GM12878 (cell line): Measurements from ENCODE around the gene CRYGS. TPM values are rescaled to one million over a fixed set of nuclear protein-coding genes. Genes with fewer than 3 reads are reported as not detected.

ENCODE experiments used
- BCL11A ChIP-seq: IDR thresholded peaks from 2 replicates; pipeline ENCODE4 v1.6.1; 2011; ENCODE audit warnings: low read depth, low read length
- CBFB ChIP-seq: IDR thresholded peaks from 2 replicates; pipeline ENCODE4 v1.6.1; 2016; ENCODE audit warnings: antibody characterized with exemption, low read depth
- CUX1 ChIP-seq: IDR thresholded peaks from 2 replicates; pipeline ENCODE4 v1.6.1; 2012; ENCODE audit warnings: improper control_type of control experiment, low read depth, low read length; ENCODE audit not compliant: insufficient replicate concordance
- ESRRA ChIP-seq: IDR thresholded peaks from 2 replicates; pipeline ENCODE4 v1.6.1; 2012; ENCODE audit warnings: mild to moderate bottlenecking, low read length, improper control_type of control experiment
- ETV6 ChIP-seq, 2 experiments: fragments of 450-650 bp in 1 of 2; IDR thresholded peaks in 1 of 2; conservative IDR thresholded peaks in 1 of 2; 2 replicates each; pipeline ENCODE4 v1.6.1; 2014; ENCODE audit warnings: antibody characterized with exemption in 1 of 2, borderline replicate concordance in 1 of 2, low read depth in 1 of 2, mild to moderate bottlenecking in 1 of 2, moderate library complexity in 1 of 2
- EZH2 ChIP-seq: IDR thresholded peaks from 2 replicates; pipeline ENCODE4 v1.6.1; 2012; ENCODE audit warnings: low read depth, mild to moderate bottlenecking, control low read depth, inconsistent platforms, low read length, borderline replicate concordance; ENCODE audit not compliant: control insufficient read depth
- GABPA ChIP-seq: IDR thresholded peaks from 2 replicates; pipeline ENCODE4 v1.6.1; 2014; ENCODE audit warnings: antibody characterized with exemption, low read depth, mild to moderate bottlenecking, inconsistent platforms
- GATAD2B ChIP-seq: fragments of 450-650 bp; conservative IDR thresholded peaks from 2 replicates; pipeline ENCODE4 v1.6.1; 2017; ENCODE audit warnings: low read depth, mild to moderate bottlenecking, moderate library complexity
- IKZF1 ChIP-seq: fragments of 450-650 bp; conservative IDR thresholded peaks from 2 replicates; pipeline ENCODE4 v1.6.1; 2017; ENCODE audit warnings: antibody characterized with exemption, mild to moderate bottlenecking
- IRF4 ChIP-seq: IDR thresholded peaks from 2 replicates; pipeline ENCODE4 v1.6.1; 2011; ENCODE audit warnings: low read depth, low read length
- JUNB ChIP-seq: IDR thresholded peaks from 2 replicates; pipeline ENCODE4 v1.6.1; 2016; ENCODE audit warnings: antibody characterized with exemption, mild to moderate bottlenecking
- KLF5 ChIP-seq: fragments of 450-650 bp; IDR thresholded peaks from 2 replicates; pipeline ENCODE4 v1.6.1; 2014; ENCODE audit warnings: mild to moderate bottlenecking; ENCODE audit not compliant: partially characterized antibody
- LARP7 ChIP-seq: fragments of 450-650 bp; IDR thresholded peaks from 2 replicates; pipeline ENCODE4 v1.6.1; 2017; ENCODE audit warnings: mild to moderate bottlenecking
- MTA3 ChIP-seq: IDR thresholded peaks from 2 replicates; pipeline ENCODE4 v1.6.1; 2012; ENCODE audit warnings: low read length, inconsistent platforms, borderline replicate concordance
- MYC ChIP-seq: IDR thresholded peaks from 2 replicates; pipeline ENCODE4 v1.6.1; 2011; ENCODE audit warnings: mild to moderate bottlenecking, low read length, moderate library complexity, inconsistent platforms; ENCODE audit not compliant: insufficient read depth, insufficient replicate concordance, insufficient read length, severe bottlenecking
- NR2F1 ChIP-seq: fragments of 450-650 bp; conservative IDR thresholded peaks from 2 replicates; pipeline ENCODE4 v1.6.1; 2017; ENCODE audit warnings: mild to moderate bottlenecking
- PAX5 ChIP-seq: IDR thresholded peaks from 2 replicates; pipeline ENCODE4 v1.6.1; 2011; ENCODE audit warnings: low read depth, low read length, borderline replicate concordance
- PBX3 ChIP-seq: IDR thresholded peaks from 2 replicates; pipeline ENCODE4 v1.6.1; 2011; ENCODE audit warnings: mild to moderate bottlenecking, low read depth, low read length, moderate library complexity; ENCODE audit not compliant: insufficient replicate concordance
- POLR2AphosphoS2 ChIP-seq: IDR thresholded peaks from 2 replicates; pipeline ENCODE4 v1.6.1; 2011; ENCODE audit warnings: low read depth, mild to moderate bottlenecking, low read length, improper control_type of control experiment, moderate library complexity
- POLR2AphosphoS5 ChIP-seq: IDR thresholded peaks from 2 replicates; pipeline ENCODE4 v1.6.1; 2011; ENCODE audit warnings: mild to moderate bottlenecking, low read length, inconsistent platforms
- RB1 ChIP-seq: fragments of 450-650 bp; formaldehyde crosslinking; IDR thresholded peaks from 2 replicates; pipeline ENCODE4 v1.6.1; 2017; ENCODE audit warnings: mild to moderate bottlenecking, borderline replicate concordance
- RELB ChIP-seq: fragments of 450-650 bp; IDR thresholded peaks from 2 replicates; pipeline ENCODE4 v1.6.1; 2017; ENCODE audit warnings: low read depth, mild to moderate bottlenecking, moderate library complexity
- SMAD1 ChIP-seq: fragments of 450-650 bp; IDR thresholded peaks from 2 replicates; pipeline ENCODE4 v1.6.1; 2018; ENCODE audit warnings: mild to moderate bottlenecking, low read depth; ENCODE audit not compliant: partially characterized antibody
- ZBED1 ChIP-seq: IDR thresholded peaks from 2 replicates; pipeline ENCODE4 v1.6.1; 2016; ENCODE audit warnings: borderline replicate concordance
- polyA plus RNA-seq, 11 experiments: library from polyadenylated mRNA; depleted of rRNA in 4 of 11; unstranded in 6 of 11; stranded (reverse) in 5 of 11; fragments of >200 nt; fragmentation: Nextera tagmentation in 4 of 11; fragmentation: Illumina TruSeq in 1 of 11; extraction: Ambion mirVana in 4 of 11; extraction: Trizol in 1 of 11; gene quantifications; 1 replicate in 1 of 11; 2 replicates in 10 of 11; pipeline versions ENCODE4 v1.2.1 to v1.2.3, GENCODE V29; 2011 to 2016; ENCODE audit warnings: inconsistent platforms in 2 of 11, missing spikeins in 2 of 11, low read depth in 1 of 11
- total RNA-seq, 4 experiments: library from RNA; depleted of rRNA in 3 of 4; stranded (reverse); fragments of >200 nt in 3 of 4; fragmentation: Illumina TruSeq in 1 of 4; extraction: Trizol in 1 of 4; gene quantifications; 2 replicates each; pipeline versions ENCODE4 v1.2.1 to v1.2.3, GENCODE V29; 2013 to 2021

The CRYGS gene
- total and polyA plus RNA-seq, 10 of the 15 experiments (the other 5 are each of a cell fraction or from before 2014, with no cell fraction given) = 1.1 to 6.0 (median 2.5) TPM

GRCh38 chr3:186510374-186511079 lies 33.7 kb downstream of the CRYGS start (continued):
- TF ChIP-seq ETV6 (conservative IDR thresholded peaks at IDR 0.05 in 1 of 2, IDR thresholded peaks at IDR 0.05 in 1 of 2; ENCODE audit: borderline replicate concordance in 1 of 2, low read depth in 1 of 2) = peak in 1 of 2 experiments; percentile 39; a peak in 1 of 4 replicates
- TF ChIP-seq IRF4 = peak; percentile 88
- peak; percentile 45; the same call in 1 of the 2 replicates for TF ChIP-seq NR2F1
- TF ChIP-seq ZBED1 = peak; percentile 43; the same call in 1 of the 2 replicates
- peak; percentile 79 for TF ChIP-seq BCL11A
- no peak for TF ChIP-seq CBFB
- no peak for TF ChIP-seq RELB
- no peak for TF ChIP-seq CUX1
- no peak for TF ChIP-seq SMAD1
- no peak for TF ChIP-seq ESRRA
- TF ChIP-seq LARP7 = no peak
- peak; percentile 83; the same call in 1 of the 2 replicates for TF ChIP-seq PAX5
- no peak for TF ChIP-seq RB1
- no peak; the same call in 1 of the 2 replicates for TF ChIP-seq MTA3
- TF ChIP-seq GATAD2B = peak; percentile 49; the same call in 1 of the 2 replicates
- no peak for TF ChIP-seq KLF5
- no peak for TF ChIP-seq POLR2AphosphoS2
- TF ChIP-seq PBX3 = no peak
- TF ChIP-seq JUNB = peak; percentile 88
- TF ChIP-seq IKZF1 = peak; percentile 40
- no peak for TF ChIP-seq EZH2
- no peak for TF ChIP-seq GABPA
- TF ChIP-seq POLR2AphosphoS5 = no peak
- TF ChIP-seq MYC = no peak
